Renal pelvis (tissue), 4 donors: Measurements from ENCODE around the gene TNFAIP8L1. TPM values are rescaled to one million over a fixed set of nuclear protein-coding genes. Genes with fewer than 3 reads are reported as not detected.
"Not testable (repeated sequence)": the region's sequence is repeated elsewhere in the genome, so short reads cannot be mapped to it uniquely, and the experiment has no call there.

Experiments used
- DNase-seq: peaks from one replicate; pipeline ENCODE4 v3.0.0-alpha.2; 2013
- polyA plus RNA-seq, 3 donors: library from polyadenylated mRNA; unstranded; fragments of 120-200 nt; gene quantifications; one replicate each; pipeline ENCODE4 v1.2.1, GENCODE V29; 2013; ENCODE audit not compliant: insufficient read length in 3 of 3

The TNFAIP8L1 gene
- polyA plus RNA-seq, 3 donors = 13.3 to 15.1 (median 13.5) TPM

- DNase-seq = no peak
Measured at GRCh38 chr19:4673726-4674125, 34.4 kb downstream of the TNFAIP8L1 start.

GRCh38 chr19:4675346-4675745 is 36.0 kb downstream of the TNFAIP8L1 start:
- no peak for DNase-seq

- no peak for DNase-seq
Measured at GRCh38 chr19:4676955-4677731, 37.8 kb downstream of the TNFAIP8L1 start.

- no peak for DNase-seq
Measured at GRCh38 chr19:4678881-4679790, 39.8 kb downstream of the TNFAIP8L1 start.

GRCh38 chr19:4680021-4680420 is 40.7 kb downstream of the TNFAIP8L1 start:
- not testable (repeated sequence) for DNase-seq

- DNase-seq = no peak
Measured at GRCh38 chr19:4682417-4683200, 43.3 kb downstream of the TNFAIP8L1 start.

- DNase-seq = no peak
Measured at GRCh38 chr19:4684312-4685095, 45.2 kb downstream of the TNFAIP8L1 start.

GRCh38 chr19:4686700-4687099 is 47.4 kb downstream of the TNFAIP8L1 start:
- DNase-seq = no peak

GRCh38 chr19:4687396-4687795 is 48.1 kb downstream of the TNFAIP8L1 start:
- DNase-seq = no peak

- no peak for DNase-seq
Measured at GRCh38 chr19:4688587-4688986, 49.3 kb downstream of the TNFAIP8L1 start.

- no peak for DNase-seq
Measured at GRCh38 chr19:4689403-4689802, 50.1 kb downstream of the TNFAIP8L1 start.

GRCh38 chr19:4690361-4690760 is 51.0 kb downstream of the TNFAIP8L1 start:
- no peak for DNase-seq

GRCh38 chr19:4691373-4691772 is 52.1 kb downstream of the TNFAIP8L1 start:
- no peak for DNase-seq

GRCh38 chr19:4692251-4693077 is 53.1 kb downstream of the TNFAIP8L1 start:
- no peak for DNase-seq

- no peak for DNase-seq
Measured at GRCh38 chr19:4693078-4693350, 53.7 kb downstream of the TNFAIP8L1 start.

- no peak for DNase-seq
Measured at GRCh38 chr19:4693471-4694121, 54.3 kb downstream of the TNFAIP8L1 start.

- DNase-seq = no peak
Measured at GRCh38 chr19:4694211-4694987, 55.1 kb downstream of the TNFAIP8L1 start.

- no peak for DNase-seq
Measured at GRCh38 chr19:4695224-4695731, 56.0 kb downstream of the TNFAIP8L1 start.

GRCh38 chr19:4697304-4697703 is 58.0 kb downstream of the TNFAIP8L1 start:
- no peak for DNase-seq
